Measurements from ENCODE around the gene EGFR.

The EGFR gene

GRCh38 chr7:55044371-55044717, 25.5 kb downstream of the EGFR start:
- no peak for TF ChIP-seq CTCF (IDR thresholded peaks at IDR 0.05; ENCODE audit: low read depth, low read length, missing control alignments)
- peaks cover 4% of the 10 kb centered on the region for H3K36me3 ChIP-seq (replicated peaks)
- H3K27me3 ChIP-seq (replicated peaks): no peaks in the 10 kb centered on the region
- in situ Hi-C loops (cut with HindIII; ENCODE audit: low pct_ligation_motif_present, low sequenced_read_pairs): no loop called here
- DNase-seq: no peak
- H3K27ac ChIP-seq: no peak overlapping the region
- no peak overlapping the region for H3K4me3 ChIP-seq (ENCODE audit: low read depth, low read length)

- Histone ChIP-seq H3K4me3 (ENCODE audit: low read depth, low read length) (no peak overlapping the region), H3K27me3 (replicated peaks) (no peaks in the 10 kb centered on the region), H3K36me3 (replicated peaks) (peaks cover 4% of the 10 kb centered on the region), H3K27ac (no peak overlapping the region)
- in situ Hi-C loops (cut with HindIII; ENCODE audit: low pct_ligation_motif_present, low sequenced_read_pairs): no loop called here
- DNase-seq: no peak
- TF ChIP-seq CTCF (IDR thresholded peaks at IDR 0.05; ENCODE audit: low read depth, low read length, missing control alignments): no peak
These were observed 26.0 kb downstream of the EGFR start for GRCh38 chr7:55044791-55045190.

GRCh38 chr7:55046582-55047342, 27.9 kb downstream of the EGFR start:
- Histone ChIP-seq H3K4me3 (ENCODE audit: low read depth, low read length) (no peak overlapping the region), H3K27ac (no peak overlapping the region), H3K27me3 (replicated peaks) (no peaks in the 10 kb centered on the region), H3K36me3 (replicated peaks) (peaks cover 4% of the 10 kb centered on the region)
- TF ChIP-seq CTCF (IDR thresholded peaks at IDR 0.05; ENCODE audit: low read depth, low read length, missing control alignments): no peak
- no peak for DNase-seq
- in situ Hi-C loops (cut with HindIII; ENCODE audit: low pct_ligation_motif_present, low sequenced_read_pairs): no loop called here

DNA sequence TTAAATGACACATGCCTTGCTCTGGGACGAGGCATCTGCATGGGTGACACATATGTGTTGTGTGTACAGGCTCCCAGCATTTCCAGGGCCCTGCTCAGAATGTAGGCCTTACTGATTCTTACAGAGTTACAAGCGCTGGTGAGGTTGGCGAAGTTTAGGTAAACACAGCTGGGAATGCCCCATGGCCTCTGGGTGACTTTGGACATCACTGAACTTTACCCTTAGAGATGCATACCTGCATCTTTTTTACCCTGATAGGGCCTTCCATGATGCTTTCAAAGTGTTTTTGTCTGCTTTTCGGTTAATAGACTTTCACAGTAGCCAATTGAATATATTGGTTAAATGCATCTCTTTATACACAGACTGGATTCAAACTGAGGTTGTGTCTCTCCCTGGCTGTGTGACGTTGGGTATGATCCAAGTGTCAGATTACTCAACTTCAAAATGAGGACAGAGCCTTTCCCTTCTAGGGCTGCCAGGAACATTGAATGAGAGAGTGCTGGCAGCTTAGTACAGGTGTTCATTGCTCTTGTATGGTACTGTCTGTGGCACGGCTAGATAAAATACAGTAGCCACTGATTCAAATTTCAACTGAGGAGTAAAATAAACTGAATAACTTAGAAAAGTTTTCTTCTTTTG, 29.5 kb downstream of the EGFR start:
- Histone ChIP-seq H3K27me3 (replicated peaks) (no peaks in the 10 kb centered on the region), H3K27ac (no peak overlapping the region), H3K36me3 (replicated peaks) (peaks cover 4% of the 10 kb centered on the region), H3K4me3 (ENCODE audit: low read depth, low read length) (no peak overlapping the region)
- TF ChIP-seq CTCF (IDR thresholded peaks at IDR 0.05; ENCODE audit: low read depth, low read length, missing control alignments): no peak
- no peak for DNase-seq
- in situ Hi-C loops (cut with HindIII; ENCODE audit: low pct_ligation_motif_present, low sequenced_read_pairs): no loop called here

DNA sequence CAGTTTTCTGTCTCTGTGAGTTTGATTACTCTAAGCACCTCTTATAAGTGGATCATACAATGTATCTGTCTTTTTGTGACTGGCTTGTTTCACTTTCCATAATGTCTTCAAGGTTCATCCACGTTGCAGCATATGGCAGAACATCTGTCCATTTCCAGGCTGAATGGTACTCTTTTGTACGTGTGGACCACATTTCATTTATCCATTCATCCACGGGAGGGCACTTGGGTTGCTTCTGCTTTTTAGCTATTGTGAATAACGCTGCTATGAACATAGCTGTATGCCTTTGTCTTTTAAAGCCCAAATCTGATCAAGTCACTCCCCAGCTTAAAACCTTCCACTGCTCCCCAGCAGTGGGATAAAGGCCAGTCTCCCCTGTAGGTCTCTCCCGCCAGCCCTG, 31.5 kb downstream of the EGFR start:
- in situ Hi-C loops (cut with HindIII; ENCODE audit: low pct_ligation_motif_present, low sequenced_read_pairs): no loop called here
- Histone ChIP-seq H3K27me3 (replicated peaks) (no peaks in the 10 kb centered on the region), H3K27ac (no peak overlapping the region), H3K4me3 (ENCODE audit: low read depth, low read length) (no peak overlapping the region), H3K36me3 (replicated peaks) (peaks cover 4% of the 10 kb centered on the region)
- no peak for DNase-seq
- peak; percentile 24 for TF ChIP-seq CTCF (IDR thresholded peaks at IDR 0.05; ENCODE audit: low read depth, low read length, missing control alignments)

All from brain microvascular endothelial cell (primary cell).